Measurements from ENCODE around the gene GIGYF2.
A peak's percentile ranks its signal among the peaks of the same experiment; 100 is the strongest.
"Not testable (repeated sequence)": the region's sequence is repeated elsewhere in the genome, so short reads cannot be mapped to it uniquely, and the experiment has no call there.

Gene GIGYF2

GRCh38 chr2:232697059-232697806 is at the start of gene GIGYF2:
Gene GIGYF2 (plus strand): TSS chr2:232697331. CDS start chr2:232735198, 37,867 bp downstream.
- peak; percentile 92 for DNase-seq (ENCODE audit: low spot score)

- DNase-seq (ENCODE audit: low spot score) = no peak
Observed at GRCh38 chr2:232649033-232649432, 48.1 kb upstream of the GIGYF2 start.

GRCh38 chr2:232652505-232652851 is 44.7 kb upstream of the GIGYF2 start:
- DNase-seq (ENCODE audit: low spot score) = no peak

- no peak for DNase-seq (ENCODE audit: low spot score)
Observed at GRCh38 chr2:232653441-232653840, 43.7 kb upstream of the GIGYF2 start.

- no peak for DNase-seq (ENCODE audit: low spot score)
Observed at GRCh38 chr2:232655392-232655791, 41.7 kb upstream of the GIGYF2 start.

- DNase-seq (ENCODE audit: low spot score) = no peak
Observed at GRCh38 chr2:232658217-232658785, 38.8 kb upstream of the GIGYF2 start.

- no peak for DNase-seq (ENCODE audit: low spot score)
Observed at GRCh38 chr2:232659359-232659758, 37.8 kb upstream of the GIGYF2 start.

- no peak for DNase-seq (ENCODE audit: low spot score)
Observed at GRCh38 chr2:232662486-232663260, 34.5 kb upstream of the GIGYF2 start.

GRCh38 chr2:232666051-232666805 is 30.9 kb upstream of the GIGYF2 start:
- no peak for DNase-seq (ENCODE audit: low spot score)

GRCh38 chr2:232667989-232668583 is 29.0 kb upstream of the GIGYF2 start:
- DNase-seq (ENCODE audit: low spot score) = no peak

- DNase-seq (ENCODE audit: low spot score) = no peak
Observed at GRCh38 chr2:232668805-232669444, 28.2 kb upstream of the GIGYF2 start.

GRCh38 chr2:232672588-232672987 is 24.5 kb upstream of the GIGYF2 start:
- no peak for DNase-seq (ENCODE audit: low spot score)

- DNase-seq (ENCODE audit: low spot score) = no peak
Observed at GRCh38 chr2:232674491-232674890, 22.6 kb upstream of the GIGYF2 start.

GRCh38 chr2:232675381-232675780 is 21.8 kb upstream of the GIGYF2 start:
- no peak for DNase-seq (ENCODE audit: low spot score)

- DNase-seq (ENCODE audit: low spot score) = no peak
Observed at GRCh38 chr2:232680006-232680405, 17.1 kb upstream of the GIGYF2 start.

- DNase-seq (ENCODE audit: low spot score) = no peak
Observed at GRCh38 chr2:232681527-232681926, 15.6 kb upstream of the GIGYF2 start.

- no peak for DNase-seq (ENCODE audit: low spot score)
Observed at GRCh38 chr2:232683368-232683767, 13.8 kb upstream of the GIGYF2 start.

- not testable (repeated sequence) for DNase-seq (ENCODE audit: low spot score)
Observed at GRCh38 chr2:232685391-232685790, 11.7 kb upstream of the GIGYF2 start.

GRCh38 chr2:232687382-232688160 is 9.6 kb upstream of the GIGYF2 start:
- no peak for DNase-seq (ENCODE audit: low spot score)

- DNase-seq (ENCODE audit: low spot score) = no peak
Observed at GRCh38 chr2:232688201-232688600, 8.9 kb upstream of the GIGYF2 start.

All from NAMALWA (cell line).